NCI-H2107 (cell line): Measurements from ENCODE around the gene SLC35F6.
"Not testable (repeated sequence)": the region's sequence is repeated elsewhere in the genome, so short reads cannot be mapped to it uniquely, and the experiment has no call there.

Experiments used
- DNase-seq: peaks from one replicate; lab custom pipeline; 2025; lab: John Stamatoyannopoulos, UW

The SLC35F6 gene

DNA sequence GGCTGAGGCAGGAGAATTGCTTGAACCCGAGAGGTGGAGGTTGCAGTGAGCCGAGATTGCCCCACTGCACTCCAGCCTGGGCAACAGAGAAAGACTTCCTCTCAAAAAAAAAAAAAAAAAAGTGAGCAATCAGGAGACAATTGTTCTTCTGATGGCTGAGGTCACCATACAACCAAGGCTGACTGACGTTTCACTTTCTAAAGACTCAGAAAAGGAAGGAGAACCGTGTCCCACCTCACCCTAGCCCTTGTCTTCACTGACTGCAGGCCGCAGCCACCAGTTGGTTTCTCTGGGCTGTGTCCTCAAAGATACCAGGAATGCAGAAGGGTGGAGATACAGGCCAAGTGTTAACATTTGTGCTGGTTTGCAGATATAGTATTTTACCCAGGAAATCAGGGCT, 7.7 kb upstream of the SLC35F6 start:
- DNase-seq = no peak

- DNase-seq = no peak
Observed at GRCh38 chr2:26757873-26758789, 6.0 kb upstream of the SLC35F6 start.

- no peak for DNase-seq
Observed at GRCh38 chr2:26758790-26759321, 5.2 kb upstream of the SLC35F6 start.

DNA sequence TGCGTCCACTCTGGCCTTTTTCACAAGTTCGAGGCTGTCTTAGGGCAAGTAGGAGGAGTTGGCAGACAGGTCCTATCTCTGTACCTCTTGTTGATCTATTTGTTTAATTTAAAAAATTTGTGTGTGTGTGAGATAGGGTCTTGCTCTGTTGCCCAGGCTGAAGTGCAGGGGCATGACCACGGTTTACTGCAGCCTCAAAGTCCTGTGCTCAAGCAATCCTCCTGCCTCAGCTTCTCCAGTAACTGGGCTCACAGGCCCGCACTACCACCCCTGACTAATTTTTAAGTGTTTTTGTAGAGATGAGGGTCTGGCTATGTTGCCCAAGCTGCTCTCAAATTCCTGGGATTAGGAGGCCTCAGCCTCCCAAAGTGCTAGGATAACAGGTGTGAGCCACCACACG, 4.2 kb upstream of the SLC35F6 start:
- no peak for DNase-seq

DNA sequence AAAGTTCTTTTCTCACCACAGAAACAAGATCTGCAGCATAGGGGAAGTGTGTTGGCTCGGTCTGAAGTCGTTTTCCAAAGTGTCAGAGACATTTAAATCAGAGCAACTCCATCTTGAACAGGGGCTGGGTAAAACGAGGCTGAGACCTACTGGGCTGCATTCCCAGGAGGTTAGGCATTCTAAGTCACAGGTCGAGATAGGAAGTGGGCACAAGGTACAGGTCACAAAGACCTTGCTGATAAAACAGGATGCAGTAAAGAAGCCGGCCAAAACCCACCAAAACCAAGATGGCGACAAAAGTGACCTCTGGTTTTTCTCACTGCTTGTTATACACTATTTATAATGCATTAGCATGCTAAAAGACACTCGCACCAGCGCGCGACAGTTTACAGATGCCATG, 3.1 kb upstream of the SLC35F6 start:
- DNase-seq = not testable (repeated sequence)

DNA sequence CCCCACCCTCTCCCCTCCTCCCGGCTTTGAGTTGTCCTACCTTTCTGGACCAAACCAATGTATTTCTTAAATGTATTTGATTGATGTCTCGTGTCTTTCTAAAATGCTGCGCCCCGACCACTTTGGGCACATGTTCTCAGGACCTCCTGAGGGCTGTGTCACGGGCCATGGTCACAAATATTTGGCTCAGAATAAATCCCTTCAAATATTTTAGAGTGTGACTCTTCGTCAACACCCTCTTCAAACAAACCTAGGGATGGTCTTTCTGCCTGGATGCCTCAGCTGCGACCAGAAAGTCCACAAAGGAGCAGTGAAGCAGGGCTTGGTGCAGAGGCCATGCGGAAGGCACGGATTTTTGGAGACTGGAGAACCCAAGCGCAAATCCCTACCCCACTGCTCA, 1.1 kb upstream of the SLC35F6 start:
- no peak for DNase-seq

DNA sequence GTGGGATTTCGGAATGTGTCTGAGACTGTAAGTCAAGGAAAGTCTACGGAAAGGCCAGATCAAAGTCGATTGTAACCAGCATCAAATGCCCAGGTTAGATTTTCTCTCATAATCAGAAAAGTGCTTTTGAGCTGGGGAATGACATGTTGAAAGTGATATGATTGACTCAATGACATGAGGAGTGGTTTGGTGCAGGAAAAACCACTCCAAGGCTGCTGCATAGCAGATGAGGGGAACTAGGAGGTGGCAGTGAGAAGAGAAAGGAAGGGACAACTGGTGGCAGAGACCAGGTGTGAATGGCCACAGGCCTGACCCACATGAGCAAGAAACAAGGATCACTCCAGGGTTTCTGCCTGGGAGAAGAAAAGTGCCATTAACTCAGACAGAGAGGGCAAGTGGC, 822 bp downstream of the SLC35F6 start:
- no peak for DNase-seq

DNA sequence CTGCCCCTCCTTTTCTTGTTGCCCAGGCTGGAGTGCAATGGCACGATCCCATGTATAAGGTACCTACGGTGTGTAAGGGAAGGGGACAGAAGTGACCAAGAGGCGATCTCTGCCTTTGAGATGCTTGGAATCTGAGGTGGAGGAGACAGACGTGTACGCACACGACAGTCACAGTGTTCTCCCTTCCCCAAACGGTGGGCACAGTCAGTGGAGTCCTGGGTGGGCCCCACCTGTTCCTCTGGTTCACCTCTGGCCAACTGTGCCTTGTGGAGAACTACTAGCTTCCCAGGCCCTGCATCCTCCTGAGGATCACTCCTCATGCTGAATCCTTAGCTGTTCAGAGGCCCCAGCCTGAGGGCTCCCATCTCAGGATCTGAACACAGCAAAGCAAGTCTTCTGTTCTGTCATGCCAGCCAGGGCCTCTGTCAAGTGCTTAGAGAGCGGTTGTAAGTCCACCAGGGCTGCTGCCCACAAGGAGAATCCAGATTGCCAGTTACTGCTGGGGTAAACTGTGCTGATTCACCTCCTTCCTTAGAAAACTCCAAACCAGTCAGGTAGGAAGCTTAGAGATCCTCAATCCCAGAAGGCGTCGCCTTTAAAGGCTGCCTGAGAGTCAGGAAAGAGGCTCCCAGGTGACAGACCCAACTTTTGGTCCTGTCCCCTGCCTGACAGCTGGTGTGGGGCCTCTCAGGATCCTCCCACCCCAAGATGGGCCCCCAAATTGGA, 1.6 kb downstream of the SLC35F6 start:
- DNase-seq = no peak

- DNase-seq = no peak
Observed at GRCh38 chr2:26767129-26767528, 3.0 kb downstream of the SLC35F6 start.

DNA sequence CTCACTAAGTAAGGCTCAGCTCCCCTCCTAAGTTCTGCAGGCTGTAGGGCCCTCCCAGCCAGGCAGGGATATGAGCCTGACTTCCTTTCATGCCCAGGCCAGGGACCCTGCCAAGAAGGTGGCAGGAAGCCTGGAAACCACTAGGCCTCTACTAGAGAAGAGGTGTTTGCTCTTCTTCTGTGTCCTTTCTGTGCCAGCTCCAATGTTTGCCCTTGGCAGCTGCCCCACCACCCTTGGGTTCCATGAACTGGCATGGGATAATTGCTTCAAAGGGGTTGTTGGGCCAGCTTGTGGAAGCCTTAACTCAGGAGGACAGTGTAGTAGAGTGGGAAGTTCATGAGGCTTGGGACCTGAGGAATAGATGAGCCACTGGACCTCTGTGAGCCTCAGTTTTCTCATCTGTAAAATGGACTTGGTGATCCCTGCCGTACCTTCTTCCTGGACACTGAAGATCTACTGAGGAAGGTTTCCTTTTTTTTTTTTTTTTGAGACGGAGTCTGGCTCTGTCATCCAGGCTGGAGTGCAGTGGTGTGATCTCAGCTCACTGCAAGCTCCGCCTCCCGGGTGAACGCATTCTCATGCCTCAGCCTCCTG, 3.9 kb downstream of the SLC35F6 start:
- no peak for DNase-seq

GRCh38 chr2:26768759-26769088, 4.6 kb downstream of the SLC35F6 start:
- no peak for DNase-seq

- DNase-seq = no peak
Observed at GRCh38 chr2:26769089-26769761, 5.1 kb downstream of the SLC35F6 start.

DNA sequence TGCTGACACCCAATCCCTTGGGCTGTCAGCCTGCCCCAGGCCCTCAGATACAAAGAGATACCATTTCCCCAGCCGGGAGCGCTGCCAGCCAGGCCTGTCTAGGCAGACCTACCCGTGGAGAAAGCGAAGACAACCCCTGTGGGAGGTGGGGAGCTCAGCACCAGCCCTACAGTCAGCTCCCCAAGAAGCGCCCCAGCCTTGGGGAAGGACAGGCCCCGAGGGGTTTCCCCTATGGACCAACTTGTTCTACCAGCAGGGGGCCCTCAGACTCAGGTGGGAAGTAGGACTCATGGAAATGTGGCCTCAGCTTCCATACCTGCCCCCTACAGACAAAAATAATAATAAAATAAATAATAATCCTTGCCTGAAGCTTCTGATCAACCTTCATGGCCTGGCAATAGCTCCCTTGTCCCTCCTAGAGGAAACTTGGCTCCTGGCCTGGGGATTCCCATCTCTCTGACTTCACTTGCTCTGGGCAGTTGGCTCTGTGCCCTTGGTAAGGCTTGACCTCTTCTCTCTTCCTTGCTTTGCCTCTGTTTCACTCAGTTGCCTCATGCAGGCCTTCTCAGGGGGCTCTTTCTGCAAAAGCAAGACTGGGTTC, 7.0 kb downstream of the SLC35F6 start:
- DNase-seq = no peak

- DNase-seq = no peak
Observed at GRCh38 chr2:26772064-26773001, 8.2 kb downstream of the SLC35F6 start.

GRCh38 chr2:26776195-26776800, 12.2 kb downstream of the SLC35F6 start:
- no peak for DNase-seq

DNA sequence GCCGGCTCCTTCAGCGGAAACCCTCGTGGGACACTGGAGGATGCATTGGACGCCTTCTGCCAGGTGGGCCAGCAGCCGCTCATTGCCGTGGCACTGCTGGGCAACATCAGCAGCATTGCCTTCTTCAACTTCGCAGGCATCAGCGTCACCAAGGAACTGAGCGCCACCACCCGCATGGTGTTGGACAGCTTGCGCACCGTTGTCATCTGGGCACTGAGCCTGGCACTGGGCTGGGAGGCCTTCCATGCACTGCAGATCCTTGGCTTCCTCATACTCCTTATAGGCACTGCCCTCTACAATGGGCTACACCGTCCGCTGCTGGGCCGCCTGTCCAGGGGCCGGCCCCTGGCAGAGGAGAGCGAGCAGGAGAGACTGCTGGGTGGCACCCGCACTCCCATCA, 14.0 kb downstream of the SLC35F6 start:
- DNase-seq = no peak

DNA sequence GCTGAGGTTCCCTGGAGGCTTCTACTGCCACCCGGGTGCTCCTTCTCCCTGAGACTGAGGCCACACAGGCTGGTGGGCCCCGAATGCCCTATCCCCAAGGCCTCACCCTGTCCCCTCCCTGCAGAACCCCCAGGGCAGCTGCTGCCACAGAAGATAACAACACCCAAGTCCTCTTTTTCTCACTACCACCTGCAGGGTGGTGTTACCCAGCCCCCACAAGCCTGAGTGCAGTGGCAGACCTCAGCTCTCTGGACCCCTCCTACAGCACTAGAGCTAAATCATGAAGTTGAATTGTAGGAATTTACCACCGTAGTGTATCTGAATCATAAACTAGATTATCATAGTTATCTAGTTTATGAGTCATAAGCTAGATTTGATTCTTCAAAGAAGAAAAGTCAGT, 14.4 kb downstream of the SLC35F6 start:
- DNase-seq = no peak

DNA sequence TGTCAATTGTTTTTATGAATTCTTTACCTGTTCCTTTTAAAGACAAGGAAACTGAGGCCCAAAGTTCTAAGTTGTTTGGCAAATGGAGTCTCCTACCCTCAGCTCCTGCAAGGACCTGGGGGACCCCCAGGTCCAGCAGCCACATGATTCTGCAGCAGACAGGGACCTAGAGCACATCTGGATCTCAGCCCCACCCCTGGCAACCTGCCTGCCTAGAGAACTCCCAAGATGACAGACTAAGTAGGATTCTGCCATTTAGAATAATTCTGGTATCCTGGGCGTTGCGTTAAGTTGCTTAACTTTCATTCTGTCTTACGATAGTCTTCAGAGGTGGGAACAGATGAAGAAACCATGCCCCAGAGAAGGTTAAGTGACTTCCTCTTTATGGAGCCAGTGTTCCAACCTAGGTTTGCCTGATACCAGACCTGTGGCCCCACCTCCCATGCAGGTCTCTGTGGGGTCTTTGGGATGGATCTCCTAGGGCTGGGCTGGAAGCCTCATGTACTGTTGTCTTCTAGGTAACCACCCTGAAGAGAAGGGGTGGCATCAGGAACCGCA, 16.2 kb downstream of the SLC35F6 start:
- no peak for DNase-seq

DNA sequence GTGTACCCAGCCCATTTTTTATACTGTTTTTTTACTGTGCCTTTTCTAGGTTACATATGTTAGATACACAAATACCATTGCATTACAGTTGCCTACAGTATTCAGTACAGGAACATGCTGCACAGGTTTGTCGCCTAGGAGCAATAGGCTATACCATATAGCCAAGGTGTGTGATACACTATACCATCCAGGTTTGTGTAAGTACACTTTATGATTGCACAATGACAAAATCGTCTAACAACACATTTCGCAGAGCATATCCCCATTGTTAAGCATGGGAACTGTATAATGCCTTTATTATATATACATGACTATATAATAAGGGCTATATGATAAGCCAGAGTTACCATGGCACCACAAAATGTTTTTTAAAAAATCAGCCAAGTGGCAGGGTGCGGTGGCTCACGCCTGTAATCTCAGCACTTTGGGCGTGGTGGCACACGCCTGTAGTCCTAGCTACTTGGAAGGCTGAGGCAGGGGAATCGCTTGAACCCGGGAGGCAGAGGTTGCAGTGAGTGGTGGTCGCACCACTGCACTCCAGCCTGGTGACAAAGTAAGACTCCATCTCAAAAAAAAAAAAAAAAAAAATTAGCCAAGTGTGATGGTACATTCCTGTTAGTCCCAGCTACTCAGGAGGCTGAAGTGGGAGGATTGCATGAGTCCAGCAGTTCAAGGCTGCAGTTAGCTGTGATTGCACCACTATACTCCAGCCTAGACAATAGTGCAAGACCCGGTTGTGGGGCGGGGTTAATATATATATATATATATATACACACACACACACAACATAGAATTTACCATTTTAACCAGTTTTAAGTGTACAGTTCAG, 19.0 kb downstream of the SLC35F6 start:
- no peak for DNase-seq
